ENCODE results near the gene EEF1A2.

DNA sequence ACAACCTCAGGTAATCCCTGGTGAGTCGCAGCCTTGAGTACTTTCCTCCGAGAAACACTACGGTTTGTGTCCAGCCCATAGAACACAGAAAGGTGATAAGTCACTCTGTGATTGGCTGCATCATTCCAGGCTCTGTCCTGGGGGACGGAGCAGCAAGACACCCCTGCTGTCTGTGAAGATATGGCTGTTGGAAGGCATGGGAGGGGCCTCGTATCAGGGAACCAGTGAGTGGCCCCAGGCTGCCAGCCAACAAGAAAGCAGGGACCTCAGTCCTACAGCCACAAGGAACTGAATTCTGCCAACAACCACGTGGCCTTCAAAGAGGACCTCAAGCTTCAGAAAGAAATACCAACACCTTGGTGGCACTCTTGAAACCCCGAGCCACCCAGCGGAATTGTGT is 6.4 kb upstream of the EEF1A2 start:
- TF ChIP-seq TARDBP (IDR thresholded peaks at IDR 0.05) (no peak), BHLHE40 (IDR thresholded peaks at IDR 0.05; ENCODE audit: borderline replicate concordance) (no peak), CTBP1 (IDR thresholded peaks at IDR 0.05; ENCODE audit: borderline replicate concordance) (no peak)

Data from HEK293T (cell line).